K562 (cell line): ENCODE data around the gene GZMM. TPM values are rescaled to one million over a fixed set of nuclear protein-coding genes. Genes with fewer than 3 reads are reported as not detected.

ENCODE experiments used
- ATAC-seq: fragments of 200-7000 bp; cut with Tn5 transposase; 3 replicates; pipeline ENCODE4 v1.9.1; 2020; ENCODE audit warnings: moderate library complexity
- BruUV-seq: library from RNA; stranded (reverse); fragments of 400-500 nt; replicated peaks from 2 replicates; lab custom pipeline; 2021; lab: Mats Ljungman, UMichigan
- CTCF ChIA-PET: fragments of 300-600 bp; formaldehyde crosslinking; extraction: SDS; loops from one replicate; lab custom pipeline; 2021; ENCODE audit warnings: low intra/inter-chr PET ratio; lab: Yijun Ruan, JAX
- POLR2A ChIA-PET: fragments of 300-600, 350-650 bp; sonication (Branson Sonifier 250); formaldehyde crosslinking; extraction: SDS; loops from one replicate; lab custom pipeline; 2021; ENCODE audit warnings: antibody characterized with exemption, inconsistent platforms; lab: Yijun Ruan, JAX
- DNase-seq, 4 experiments: peaks; one replicate each; pipeline versions ENCODE4 v3.0.0 to v3.0.0-alpha.2; 2011 to 2018; ENCODE audit warnings: low spot score in 3 of 4, mixed read lengths in 3 of 4; ENCODE audit errors: extremely low read depth in 1 of 4
- FAIRE-seq: peaks from 2 replicates; lab custom pipeline; 2011; peaks lifted over from hg19 to GRCh38; lab: Jason Lieb, UNC
- H2AFZ ChIP-seq: 2 replicates; pipeline ENCODE4 v1.6.0; 2011; ENCODE audit warnings: low read depth, low read length, control low read depth, inconsistent platforms
- H3K27ac ChIP-seq: fragments of 200-600 bp; 3 replicates; pipeline ENCODE4 v1.8.0; 2011; ENCODE audit warnings: low read depth, mild to moderate bottlenecking, control low read depth, inconsistent platforms, low read length, moderate library complexity, mixed read lengths; ENCODE audit errors: extremely low read depth
- H3K27me3 ChIP-seq, 2 experiments: fragments of 300-600 bp in 1 of 2; 2 replicates in 1 of 2; 3 replicates in 1 of 2; pipeline versions ENCODE4 v1.6.0 to v1.8.0; 2011; ENCODE audit warnings: inconsistent platforms in 2 of 2, low read length in 2 of 2, mild to moderate bottlenecking in 1 of 2, mixed read lengths in 1 of 2, moderate library complexity in 1 of 2; ENCODE audit not compliant: control insufficient read depth in 2 of 2, insufficient read depth in 2 of 2
- H3K36me3 ChIP-seq: fragments of 300-600 bp; 3 replicates; pipeline ENCODE4 v1.8.0; 2011; ENCODE audit warnings: mild to moderate bottlenecking, low read length, inconsistent platforms; ENCODE audit not compliant: control insufficient read depth, insufficient read depth
- H3K4me1 ChIP-seq, 2 experiments: fragments of 200-600 bp in 1 of 2; replicated peaks in 1 of 2; 2 replicates in 1 of 2; 3 replicates in 1 of 2; pipeline versions ENCODE4 v1.5.1 to v1.8.0; 2011; ENCODE audit warnings: inconsistent platforms in 2 of 2, low read length in 2 of 2, mild to moderate bottlenecking in 1 of 2, mixed read lengths in 1 of 2, moderate library complexity in 1 of 2; ENCODE audit not compliant: control insufficient read depth in 2 of 2, insufficient read depth in 2 of 2
- H3K4me2 ChIP-seq: 2 replicates; pipeline ENCODE4 v1.6.1; 2011; ENCODE audit warnings: low read length, control low read depth, inconsistent platforms, mixed read lengths; ENCODE audit not compliant: insufficient read depth
- H3K4me3 ChIP-seq: fragments of 200-600 bp; sonication (generic), shearing (Covaris generic); 2 replicates; pipeline ENCODE4 v1.5.1; 2016; ENCODE audit warnings: control low read depth, inconsistent platforms
- H3K79me2 ChIP-seq: fragments of 200-600 bp; 3 replicates; pipeline ENCODE4 v1.8.0; 2011; ENCODE audit warnings: low read length, inconsistent platforms; ENCODE audit not compliant: control insufficient read depth, insufficient read depth
- H3K9ac ChIP-seq, 2 experiments: 2 replicates each; pipeline versions ENCODE4 v1.6.0 to v1.6.1; 2011; ENCODE audit warnings: low read depth in 2 of 2, low read length in 2 of 2, control low read depth in 1 of 2, inconsistent platforms in 1 of 2, mild to moderate bottlenecking in 1 of 2, mixed read lengths in 1 of 2; ENCODE audit not compliant: insufficient read depth in 1 of 2
- H3K9me1 ChIP-seq: one replicate; pipeline ENCODE4 v1.6.0; 2011; ENCODE audit warnings: inconsistent platforms, mild to moderate bottlenecking, low read length, moderate library complexity; ENCODE audit not compliant: control insufficient read depth, insufficient read depth
- H3K9me3 ChIP-seq: replicated peaks from 2 replicates; pipeline ENCODE4 v1.5.1; 2011; ENCODE audit warnings: low read depth, low read length, inconsistent platforms; ENCODE audit not compliant: control insufficient read depth, insufficient read depth
- H4K20me1 ChIP-seq: replicated peaks from 2 replicates; pipeline ENCODE4 v1.6.1; 2011; ENCODE audit warnings: low read length, inconsistent platforms, mixed read lengths; ENCODE audit not compliant: control insufficient read depth, insufficient read depth
- CREB3L1 ChIP-seq: fragments of 450-650 bp; IDR thresholded peaks from 2 replicates; pipeline ENCODE4 v1.6.1; 2014; ENCODE audit warnings: low read depth, mild to moderate bottlenecking, moderate library complexity, borderline replicate concordance
- CTBP1 ChIP-seq: fragments of 450-650 bp; IDR thresholded peaks from 2 replicates; pipeline ENCODE4 v1.6.1; 2016; ENCODE audit warnings: borderline replicate concordance
- EHMT2 ChIP-seq: fragments of 450-650 bp; IDR thresholded peaks from 2 replicates; pipeline ENCODE4 v1.6.1; 2018; ENCODE audit warnings: antibody characterized with exemption
- KDM1A ChIP-seq, 2 experiments: fragments of 450-650 bp; IDR thresholded peaks; 2 replicates each; pipeline ENCODE4 v1.6.1; 2016; ENCODE audit warnings: mild to moderate bottlenecking in 2 of 2
- NR0B1 ChIP-seq: fragments of 450-650 bp; IDR thresholded peaks from one replicate; pipeline ENCODE4 v1.6.1; 2018; ENCODE audit warnings: mild to moderate bottlenecking, moderate library complexity; ENCODE audit not compliant: partially characterized antibody
- RAD51 ChIP-seq: fragments of 450-650 bp; IDR thresholded peaks from 2 replicates; pipeline ENCODE4 v1.7.1; 2016; ENCODE audit warnings: low read depth, mild to moderate bottlenecking, borderline replicate concordance
- RREB1 ChIP-seq: fragments of 250-450 bp; sonication (Bioruptor Pico); IDR thresholded peaks from 2 replicates; pipeline ENCODE4 v1.4.0; 2020
- STAT5B ChIP-seq: fragments of 250-450 bp; sonication (Bioruptor Pico); IDR thresholded peaks from 2 replicates; pipeline ENCODE4 v1.8.0; 2021; ENCODE audit warnings: mild to moderate bottlenecking, inconsistent platforms
- THRB ChIP-seq: fragments of 450-650 bp; formaldehyde crosslinking; conservative IDR thresholded peaks from 2 replicates; pipeline ENCODE4 v1.4.0; 2022; ENCODE audit warnings: mild to moderate bottlenecking, missing genetic modification characterization
- ZNF134 ChIP-seq: fragments of 250-450 bp; sonication (Bioruptor Pico); conservative IDR thresholded peaks from 2 replicates; pipeline ENCODE4 v1.4.0; 2020
- ZNF507 ChIP-seq: conservative IDR thresholded peaks from 2 replicates; pipeline ENCODE4 v1.6.1; 2017; ENCODE audit warnings: missing genetic modification characterization, missing compliant biosample characterization
- ZNF644 ChIP-seq: fragments of 200-800 bp; sonication (Bioruptor generic); IDR thresholded peaks from 2 replicates; pipeline ENCODE4 v1.6.1; 2016; ENCODE audit warnings: low read depth, missing genetic modification characterization, missing compliant biosample characterization
- WGBS: fragments of 100-300 bp; shearing (Covaris generic); methylation state at CpG from one replicate; pipeline ENCODE4 v1.1.6; 2016; ENCODE audit warnings: low coverage, mixed read lengths; ENCODE audit not compliant: insufficient coverage; ENCODE audit errors: missing lambda C conversion rate; 5-methylcytosine and 5-hydroxymethylcytosine counted together
- in situ Hi-C: fragments of 300-500 bp; cut with MboI; formaldehyde crosslinking; loops from 4 replicates; pipeline ENCODE4 v1.15.0; 2018; ENCODE audit warnings: inconsistent platforms, mixed read lengths
- intact Hi-C: fragments of 100-400 bp; cut with micrococcal nuclease; formaldehyde crosslinking; loops from 2 replicates; pipeline ENCODE4 v1.14.2; 2022
- polyA plus RNA-seq, 8 experiments: library from polyadenylated mRNA; depleted of rRNA in 4 of 8; stranded (reverse) in 5 of 8; unstranded in 3 of 8; fragments of >200 nt; fragmentation: Nextera tagmentation in 2 of 8; fragmentation: Illumina TruSeq in 1 of 8; extraction: Ambion mirVana in 2 of 8; extraction: Trizol in 1 of 8; gene quantifications; 2 replicates each; pipeline versions ENCODE4 v1.2.1 to v1.2.3, GENCODE V29; 2011 to 2014; ENCODE audit warnings: inconsistent platforms in 1 of 8, missing spikeins in 1 of 8
- total RNA-seq, 7 experiments: library from RNA; depleted of rRNA in 6 of 7; stranded (reverse); fragments of >200 nt in 6 of 7; fragmentation: Illumina TruSeq in 2 of 7; extraction: Trizol in 2 of 7; gene quantifications; 2 replicates each; pipeline versions ENCODE4 v1.2.1 to v1.2.3, GENCODE V29; 2011 to 2021; ENCODE audit warnings: low replicate concordance in 1 of 7

GZMM gene
- total and polyA plus RNA-seq, 9 of the 15 experiments (the other 6 are each of a cell fraction or from before 2014, with no cell fraction given), result 0.08 to 2.6 (median 0.70) TPM; not detected in 2

GRCh38 chr19:566844-567243 lies 23.0 kb downstream of the GZMM start:
- FAIRE-seq, result peak; percentile 29
- TF ChIP-seq ZNF507 (tag) (no peak), CTBP1 (peak; percentile 4; the same call in 1 of the 2 replicates), STAT5B (CRISPR knock-in tag) (no peak), EHMT2 (no peak), RAD51 (no peak), ZNF134 (CRISPR knock-in tag) (no peak), THRB (no peak), CREB3L1 (0 out of 2 replicates have a peak, but pooled peaks have one; percentile 2), ZNF644 (tag) (no peak), NR0B1 (no peak), KDM1A (IDR thresholded peaks at IDR 0.05) (no peak), RREB1 (CRISPR knock-in tag) (no peak)

More at GRCh38 chr19:566844-567243, 23.0 kb downstream of the GZMM start:
- ChIA-PET POLR2A (interaction anchor here (0.6 to 1.9 kb wide), 6 partner anchors 8 to 476 kb away, joined by 3 to 11 read pairs (median 4); no protein-coding TSS in a partner anchor), CTCF (no interaction called here)
- Histone ChIP-seq H3K79me2 (peaks cover 4% of the 10 kb centered on the region; the same call in 1 of the 3 replicates), H3K27me3 (no peaks in the 10 kb centered on the region), H3K4me2 (peak overlapping the region; percentile 78), H4K20me1 (no peaks in the 10 kb centered on the region), H2AFZ (peak overlapping the region; percentile 70), H3K4me1 (peaks cover 0 to 31% of the 10 kb centered on the region in 2 experiments; a peak in 4 of 5 replicates), H3K36me3 (peaks cover 3% of the 10 kb centered on the region; the same call in 1 of the 3 replicates), H3K9me1 (no peaks in the 10 kb centered on the region), H3K9ac (peak overlapping the region; percentile 71 to 85; a peak in 3 of 4 replicates), H3K9me3 (peaks cover 10% of the 10 kb centered on the region), H3K4me3 (peak overlapping the region; percentile 21), H3K27ac (peak overlapping the region; percentile 71)
- intact Hi-C loops (no loop called here), in situ Hi-C loops (no loop called here)
- TSS peak; percentile 84 for BruUV-seq
- WGBS, result 4% methylated on average over 12 of the region's 16 CpGs
- ATAC-seq (peak; percentile 11; the same call in 1 of the 3 replicates), DNase-seq (no peak)
